Sigmoid colon (tissue), 4 donors: ENCODE results near the gene GLI3.

Experiments used
- CTCF ChIP-seq, 4 experiments: fragments of 450-650 bp in 3 of 4; fragments of 200-600 bp in 1 of 4; IDR thresholded peaks; one replicate each; pipeline ENCODE4 v1.5.1; 2016 to 2019; ENCODE audit warnings: antibody characterized with exemption in 4 of 4, mild to moderate bottlenecking in 3 of 4, moderate library complexity in 2 of 4
- POLR2A ChIP-seq, 2 donors: fragments of 450-650 bp; IDR thresholded peaks; one replicate each; pipeline ENCODE4 v1.6.1; 2016; ENCODE audit warnings: antibody characterized with exemption in 2 of 2, mild to moderate bottlenecking in 2 of 2, moderate library complexity in 2 of 2
- POLR2AphosphoS5 ChIP-seq, 4 donors: sonication (generic); formaldehyde crosslinking; IDR thresholded peaks; one replicate each; pipeline ENCODE4 v1.6.1; 2017; ENCODE audit warnings: antibody characterized with exemption in 4 of 4

- no peak for TF ChIP-seq CTCF (IDR thresholded peaks at IDR 0.05)
- TF ChIP-seq POLR2AphosphoS5 (IDR thresholded peaks at IDR 0.05), result peak in 1 of 4 donors; percentile 52
- no peak for TF ChIP-seq POLR2A (IDR thresholded peaks at IDR 0.05)
Measured at GRCh38 chr7:42238709-42239366, 1.8 kb upstream of the GLI3 start.
